H9 (cell line): Measurements from ENCODE around the gene NAIF1. TPM values are rescaled to one million over a fixed set of nuclear protein-coding genes. Genes with fewer than 3 reads are reported as not detected.

Source experiments
- DNase-seq: peaks from one replicate; pipeline ENCODE4 v3.0.0-alpha.2; 2017
- H2AFZ ChIP-seq: one replicate; pipeline ENCODE4 v1.6.1; 2013; ENCODE audit warnings: mild to moderate bottlenecking, low read length, control low read depth, moderate library complexity
- H2AK5ac ChIP-seq: 2 replicates; pipeline ENCODE4 v1.6.1; 2013; ENCODE audit warnings: low read length, control low read depth, mixed read lengths; ENCODE audit not compliant: insufficient read length
- H2BK120ac ChIP-seq: one replicate; pipeline ENCODE4 v1.6.1; 2013; ENCODE audit warnings: low read depth, mild to moderate bottlenecking, low read length, control low read depth, inconsistent platforms; ENCODE audit not compliant: poor library complexity, severe bottlenecking
- H2BK12ac ChIP-seq: 2 replicates; pipeline ENCODE4 v1.6.1; 2013; ENCODE audit warnings: low read length, control low read depth, mixed read lengths, low read depth; ENCODE audit not compliant: insufficient read length
- H2BK15ac ChIP-seq: 2 replicates; pipeline ENCODE4 v1.6.1; 2013; ENCODE audit warnings: low read depth, low read length, control low read depth
- H2BK20ac ChIP-seq: one replicate; pipeline ENCODE4 v1.6.1; 2013; ENCODE audit warnings: low read depth, mild to moderate bottlenecking, low read length, control low read depth, inconsistent platforms; ENCODE audit not compliant: poor library complexity, severe bottlenecking
- H2BK5ac ChIP-seq: 2 replicates; pipeline ENCODE4 v1.6.1; 2013; ENCODE audit warnings: low read length, control low read depth, mixed read lengths; ENCODE audit not compliant: insufficient read length
- H3K14ac ChIP-seq: 2 replicates; pipeline ENCODE4 v1.6.1; 2013; ENCODE audit warnings: low read length, control low read depth; ENCODE audit not compliant: insufficient read depth
- H3K18ac ChIP-seq: 2 replicates; pipeline ENCODE4 v1.6.1; 2013; ENCODE audit warnings: low read depth, mild to moderate bottlenecking, mixed read lengths, low read length, control low read depth; ENCODE audit not compliant: insufficient read length
- H3K23ac ChIP-seq: 2 replicates; pipeline ENCODE4 v1.6.1; 2013; ENCODE audit warnings: low read length, control low read depth, mixed read lengths, low read depth; ENCODE audit not compliant: insufficient read length
- H3K23me2 ChIP-seq: 2 replicates; pipeline ENCODE4 v1.6.1; 2013; ENCODE audit warnings: low read depth, mild to moderate bottlenecking, mixed read lengths, low read length, control low read depth; ENCODE audit not compliant: insufficient read length, poor library complexity, severe bottlenecking
- H3K27ac ChIP-seq: 2 replicates; pipeline ENCODE4 v1.5.1; 2013; ENCODE audit warnings: low read length, control low read depth, mixed read lengths, low read depth; ENCODE audit not compliant: insufficient read length
- H3K27me3 ChIP-seq: 2 replicates; pipeline ENCODE4 v1.6.1; 2013; ENCODE audit warnings: low read length, control low read depth, inconsistent platforms; ENCODE audit not compliant: insufficient read depth
- H3K4ac ChIP-seq: 2 replicates; pipeline ENCODE4 v1.6.1; 2013; ENCODE audit warnings: low read depth, mild to moderate bottlenecking, control low read depth, inconsistent platforms, low read length, moderate library complexity
- H3K4me1 ChIP-seq: 2 replicates; pipeline ENCODE4 v1.6.1; 2013; ENCODE audit warnings: low read length, control low read depth, inconsistent platforms; ENCODE audit not compliant: insufficient read depth
- H3K4me2 ChIP-seq: 2 replicates; pipeline ENCODE4 v1.6.1; 2013; ENCODE audit warnings: low read length, control low read depth, mixed read lengths; ENCODE audit not compliant: insufficient read length, insufficient read depth
- H3K56ac ChIP-seq: 2 replicates; pipeline ENCODE4 v1.6.1; 2013; ENCODE audit warnings: low read depth, mild to moderate bottlenecking, mixed read lengths, low read length, control low read depth; ENCODE audit not compliant: insufficient read length
- H3K79me1 ChIP-seq: 2 replicates; pipeline ENCODE4 v1.6.1; 2013; ENCODE audit warnings: low read depth, mild to moderate bottlenecking, moderate library complexity, low read length, control low read depth, inconsistent platforms; ENCODE audit not compliant: insufficient read depth, poor library complexity, severe bottlenecking
- H3K79me2 ChIP-seq: 2 replicates; pipeline ENCODE4 v1.6.1; 2013; ENCODE audit warnings: low read length, control low read depth, inconsistent platforms; ENCODE audit not compliant: insufficient read depth
- H3K9ac ChIP-seq: 2 replicates; pipeline ENCODE4 v1.6.1; 2013; ENCODE audit warnings: low read length, control low read depth, mixed read lengths; ENCODE audit not compliant: insufficient read length; ENCODE audit errors: extremely low read depth
- H3K9me3 ChIP-seq: one replicate; pipeline ENCODE4 v1.6.1; 2013; ENCODE audit warnings: low read depth, low read length, inconsistent platforms; ENCODE audit not compliant: control insufficient read depth
- H3T11ph ChIP-seq: one replicate; pipeline ENCODE4 v1.6.1; 2013; ENCODE audit warnings: mild to moderate bottlenecking, low read length, control low read depth, inconsistent platforms
- H4K20me1 ChIP-seq: one replicate; pipeline ENCODE4 v1.6.1; 2013; ENCODE audit not compliant: control insufficient read depth, insufficient read length, insufficient read depth
- H4K5ac ChIP-seq: 2 replicates; pipeline ENCODE4 v1.6.1; 2013; ENCODE audit warnings: low read depth, mild to moderate bottlenecking, mixed read lengths, low read length, control low read depth; ENCODE audit not compliant: insufficient read length
- H4K8ac ChIP-seq: replicated peaks from 2 replicates; pipeline ENCODE4 v1.6.1; 2013; ENCODE audit warnings: low read length, control low read depth, mixed read lengths, low read depth; ENCODE audit not compliant: insufficient read length
- H4K91ac ChIP-seq: 2 replicates; pipeline ENCODE4 v1.6.1; 2013; ENCODE audit warnings: low read depth, mild to moderate bottlenecking, moderate library complexity, mixed read lengths, low read length, control low read depth; ENCODE audit not compliant: insufficient read length
- H3K27ac Mint-ChIP-seq, 3 experiments: 2 replicates in 2 of 3; 3 replicates in 1 of 3; pipeline ENCODE4 v1.8.0; 2020 to 2021; ENCODE audit warnings: mixed read lengths in 3 of 3, mild to moderate bottlenecking in 1 of 3, moderate library complexity in 1 of 3
- H3K27me3 Mint-ChIP-seq: 2 replicates; pipeline ENCODE4 v1.8.0; 2021; ENCODE audit warnings: low read depth, mild to moderate bottlenecking, moderate library complexity, mixed read lengths
- H3K36me3 Mint-ChIP-seq, 3 experiments: 2 replicates in 2 of 3; 3 replicates in 1 of 3; pipeline ENCODE4 v1.8.0; 2020 to 2021; ENCODE audit warnings: low read depth in 3 of 3, mixed read lengths in 3 of 3; ENCODE audit not compliant: insufficient read depth in 1 of 3
- H3K4me1 Mint-ChIP-seq, 2 experiments: 2 replicates each; pipeline ENCODE4 v1.8.0; 2020; ENCODE audit warnings: mixed read lengths in 2 of 2
- H3K4me3 Mint-ChIP-seq, 2 experiments: 2 replicates in 1 of 2; 3 replicates in 1 of 2; pipeline ENCODE4 v1.8.0; 2020 to 2021; ENCODE audit warnings: mild to moderate bottlenecking in 2 of 2, mixed read lengths in 2 of 2, moderate library complexity in 1 of 2
- H3K9me3 Mint-ChIP-seq, 2 experiments: 2 replicates in 1 of 2; 3 replicates in 1 of 2; pipeline ENCODE4 v1.8.0; 2020; ENCODE audit warnings: mild to moderate bottlenecking in 2 of 2, mixed read lengths in 2 of 2, moderate library complexity in 1 of 2
- CTCF ChIP-seq: fragments of 200-600 bp; sonication (generic); conservative IDR thresholded peaks from 3 replicates; pipeline ENCODE4 v1.8.0; 2021; ENCODE audit warnings: antibody characterized with exemption, mild to moderate bottlenecking
- WGBS: extraction: QIAGEN DNeasy Blood & Tissue Kit; methylation state at CpG from one replicate; pipeline ENCODE4 v1.1.7; 2013; ENCODE audit warnings: missing lambda C conversion rate, low lambda C conversion rate, mixed read lengths; ENCODE audit not compliant: insufficient read length; ENCODE audit errors: extremely low coverage; 5-methylcytosine and 5-hydroxymethylcytosine counted together
- total RNA-seq: library from RNA; stranded (reverse); gene quantifications from 2 replicates; pipeline ENCODE4 v1.2.1, GENCODE V29; 2021

The NAIF1 gene
- total RNA-seq, 1 experiment from 2014 or later: 6.3 TPM

GRCh38 chr9:128107468-128108268 is 40.5 kb upstream of the NAIF1 start:
- no peak overlapping the region for H2BK5ac ChIP-seq
- H2AFZ ChIP-seq: no peak overlapping the region
- no peak overlapping the region for H2BK120ac ChIP-seq
- H3K9ac ChIP-seq: no peak overlapping the region
- no peak overlapping the region for H2BK20ac ChIP-seq
- H3K23me2 ChIP-seq: no peaks in the 10 kb centered on the region
- no peak overlapping the region for H2BK12ac ChIP-seq
- no peak overlapping the region for H4K5ac ChIP-seq
- no peak overlapping the region for H3K4ac ChIP-seq
- H4K20me1 ChIP-seq: no peaks in the 10 kb centered on the region
- H3K27me3 Mint-ChIP-seq: no peaks in the 10 kb centered on the region
- H4K91ac ChIP-seq: no peak overlapping the region
- H3K4me3 Mint-ChIP-seq: no peak overlapping the region
- H3K27me3 ChIP-seq: no peaks in the 10 kb centered on the region
- no peak overlapping the region for H3K14ac ChIP-seq
- peak overlapping the region; percentile 49 to 88 (median 67); a peak in 6 of 7 replicates for H3K27ac Mint-ChIP-seq
- H3K4me1 Mint-ChIP-seq: peaks cover 0 to 12% of the 10 kb centered on the region in 2 experiments; a peak in 3 of 4 replicates
- TF ChIP-seq CTCF: no peak
- no peak overlapping the region for H4K8ac ChIP-seq
- WGBS: no CpG with 5 or more reads among the region's 18 CpGs
- no peaks in the 10 kb centered on the region for H3K9me3 ChIP-seq
- no peak overlapping the region for H3T11ph ChIP-seq
- no peak overlapping the region for H3K4me2 ChIP-seq
- H3K4me1 ChIP-seq: no peaks in the 10 kb centered on the region
- no peak overlapping the region for H3K56ac ChIP-seq
- no peak overlapping the region for H2AK5ac ChIP-seq
- no peaks in the 10 kb centered on the region for H3K79me2 ChIP-seq
- no peaks in the 10 kb centered on the region for H3K79me1 ChIP-seq
- peaks cover 16 to 68% (median 46%) of the 10 kb centered on the region in 3 experiments; a peak in 6 of 7 replicates for H3K36me3 Mint-ChIP-seq
- H3K9me3 Mint-ChIP-seq: no peaks in the 10 kb centered on the region
- no peak for DNase-seq
- H2BK15ac ChIP-seq: no peak overlapping the region
- no peak overlapping the region for H3K18ac ChIP-seq
- no peak overlapping the region for H3K27ac ChIP-seq
- H3K23ac ChIP-seq: no peak overlapping the region
